Measurements from ENCODE around the gene OPHN1.

OPHN1 gene

GRCh38 chrX:68045008-68045577 lies 388.2 kb downstream of the OPHN1 start:
- TF ChIP-seq CTCF (IDR thresholded peaks at IDR 0.05; ENCODE audit: borderline replicate concordance, insufficient read depth, low read depth, low read length) = no peak
- no peak overlapping the region for H3K4me3 ChIP-seq (ENCODE audit: low read depth, low read length)

- no peak overlapping the region for H3K4me3 ChIP-seq (ENCODE audit: low read depth, low read length)
- no peak for TF ChIP-seq CTCF (IDR thresholded peaks at IDR 0.05; ENCODE audit: borderline replicate concordance, insufficient read depth, low read depth, low read length)
Observed at GRCh38 chrX:68043713-68044438, 389.4 kb downstream of the OPHN1 start.

- no peak for TF ChIP-seq CTCF (IDR thresholded peaks at IDR 0.05; ENCODE audit: borderline replicate concordance, insufficient read depth, low read depth, low read length)
- H3K4me3 ChIP-seq (ENCODE audit: low read depth, low read length) = no peak overlapping the region
Observed at GRCh38 chrX:68041110-68041509, 392.2 kb downstream of the OPHN1 start.

GRCh38 chrX:68018248-68019203 lies 414.8 kb downstream of the OPHN1 start:
- TF ChIP-seq CTCF (IDR thresholded peaks at IDR 0.05; ENCODE audit: borderline replicate concordance, insufficient read depth, low read depth, low read length) = peak; percentile 39; the same call in 1 of the 2 replicates
- H3K4me3 ChIP-seq (ENCODE audit: low read depth, low read length) = no peak overlapping the region

- H3K4me3 ChIP-seq (ENCODE audit: low read depth, low read length) = no peak overlapping the region
- no peak for TF ChIP-seq CTCF (IDR thresholded peaks at IDR 0.05; ENCODE audit: borderline replicate concordance, insufficient read depth, low read depth, low read length)
Observed at GRCh38 chrX:67998540-67998939, 434.8 kb downstream of the OPHN1 start.

All from GM12875 (cell line).